Measurements from ENCODE around the gene CSMD2. TPM values are rescaled to one million over a fixed set of nuclear protein-coding genes. Genes with fewer than 3 reads are reported as not detected.

Gene CSMD2
- total and polyA plus RNA-seq, 7 donors = 0.02 to 0.32 (median 0.10) TPM

GRCh38 chr1:33908324-33908956 is 256.6 kb downstream of the CSMD2 start:
- Histone ChIP-seq H3K27ac (no peak overlapping the region), H3K27me3 (ENCODE audit: insufficient read depth in 3 of 3, low read length in 2 of 3) (peaks cover 0 to 14% (median 0%) of the 10 kb centered on the region in 3 donors), H3K4me3 (no peak overlapping the region), H3K4me1 (no peaks in the 10 kb centered on the region), H3K9me3 (no peaks in the 10 kb centered on the region), H3K36me3 (ENCODE audit: insufficient read depth in 1 of 2, low read depth in 1 of 2) (no peaks in the 10 kb centered on the region)
- DNase-seq (no peak), ATAC-seq (peak in 2 of 4 donors; percentile 23 to 24)
- intact Hi-C loops (cut with DNase I) = no loop called here
- WGBS, 3 donors = 25 to 41% (median 28%) methylated on average over 11 of the region's 11 CpGs
- no peak for TF ChIP-seq CTCF (IDR thresholded peaks at IDR 0.05)

- H3K36me3 ChIP-seq (ENCODE audit: insufficient read depth in 1 of 2, low read depth in 1 of 2) = no peaks in the 10 kb centered on the region
- intact Hi-C loops (cut with DNase I) = no loop called here
- DNase-seq = no peak
- peaks cover 0 to 11% (median 0%) of the 10 kb centered on the region in 3 donors for H3K27me3 ChIP-seq (ENCODE audit: insufficient read depth in 3 of 3, low read length in 2 of 3)
- ATAC-seq = no peak
- TF ChIP-seq CTCF (IDR thresholded peaks at IDR 0.05) = no peak
- no peak overlapping the region for H3K27ac ChIP-seq
- H3K9me3 ChIP-seq = no peaks in the 10 kb centered on the region
- no peaks in the 10 kb centered on the region for H3K4me1 ChIP-seq
- WGBS, 3 donors = 77 to 85% (median 83%) methylated on average over 1 of the region's 1 CpG
- no peak overlapping the region for H3K4me3 ChIP-seq
Observed at GRCh38 chr1:33906156-33906555, 258.9 kb downstream of the CSMD2 start.

- ATAC-seq = no peak
- TF ChIP-seq CTCF (IDR thresholded peaks at IDR 0.05) = no peak
- no peaks in the 10 kb centered on the region for H3K4me1 ChIP-seq
- H3K9me3 ChIP-seq = no peaks in the 10 kb centered on the region
- DNase-seq = no peak
- 54 to 74% (median 60%) methylated on average over 3 of the region's 3 CpGs for WGBS, 3 donors
- no peak overlapping the region for H3K4me3 ChIP-seq
- H3K27me3 ChIP-seq (ENCODE audit: insufficient read depth in 3 of 3, low read length in 2 of 3) = peaks cover 0 to 11% (median 0%) of the 10 kb centered on the region in 3 donors
- no peak overlapping the region for H3K27ac ChIP-seq
- intact Hi-C loops (cut with DNase I) = no loop called here
- H3K36me3 ChIP-seq (ENCODE audit: insufficient read depth in 1 of 2, low read depth in 1 of 2) = no peaks in the 10 kb centered on the region
Observed at GRCh38 chr1:33905241-33905640, 259.8 kb downstream of the CSMD2 start.

- Histone ChIP-seq H3K27ac (no peak overlapping the region), H3K27me3 (ENCODE audit: insufficient read depth in 3 of 3, low read length in 2 of 3) (peaks cover 0 to 11% (median 0%) of the 10 kb centered on the region in 3 donors), H3K4me1 (no peaks in the 10 kb centered on the region), H3K9me3 (no peaks in the 10 kb centered on the region), H3K4me3 (no peak overlapping the region), H3K36me3 (ENCODE audit: insufficient read depth in 1 of 2, low read depth in 1 of 2) (no peaks in the 10 kb centered on the region)
- 25 to 27% (median 26%) methylated on average over 2 of the region's 2 CpGs for WGBS, 3 donors
- ATAC-seq (no peak), DNase-seq (no peak)
- intact Hi-C loops (cut with DNase I) = no loop called here
- TF ChIP-seq CTCF (IDR thresholded peaks at IDR 0.05) = no peak
Observed at GRCh38 chr1:33903210-33903589, 261.8 kb downstream of the CSMD2 start.

All from psoas muscle (tissue), 8 donors.